EL (cell line): Measurements from ENCODE around the gene USP27X.
A peak's percentile ranks its signal among the peaks of the same experiment; 100 is the strongest.

Source experiments
- DNase-seq: peaks from one replicate; pipeline ENCODE4 v3.0.0-alpha.2; 2016

The USP27X gene

GRCh38 chrX:49884290-49884862 lies 5.1 kb downstream of the USP27X start:
- peak; percentile 32 for DNase-seq

- no peak for DNase-seq
Measured at GRCh38 chrX:49892542-49892941, 13.3 kb downstream of the USP27X start.

- no peak for DNase-seq
Measured at GRCh38 chrX:49896951-49897350, 17.7 kb downstream of the USP27X start.

- no peak for DNase-seq
Measured at GRCh38 chrX:49901048-49901447, 21.8 kb downstream of the USP27X start.

GRCh38 chrX:49910344-49910743 lies 31.1 kb downstream of the USP27X start:
- no peak for DNase-seq

GRCh38 chrX:49912086-49912485 lies 32.8 kb downstream of the USP27X start:
- DNase-seq = no peak

- DNase-seq = no peak
Measured at GRCh38 chrX:49912861-49913260, 33.6 kb downstream of the USP27X start.

- DNase-seq = peak; percentile 34
Measured at GRCh38 chrX:49915361-49916222, 36.3 kb downstream of the USP27X start.

GRCh38 chrX:49919617-49920016 lies 40.3 kb downstream of the USP27X start:
- DNase-seq = peak; percentile 11

- no peak for DNase-seq
Measured at GRCh38 chrX:49921109-49921508, 41.8 kb downstream of the USP27X start.

- DNase-seq = peak; percentile 90
Measured at GRCh38 chrX:49922291-49923241, 43.3 kb downstream of the USP27X start, which contains the start of gene CLCN5. CLCN5 (plus strand) TSS chrX:49922596; CDS start chrX:49925299, 2,703 bp downstream.

GRCh38 chrX:49925176-49925575 lies 45.9 kb downstream of the USP27X start:
- no peak for DNase-seq

GRCh38 chrX:49930039-49930438 lies 50.8 kb downstream of the USP27X start:
- no peak for DNase-seq
